Kidney epithelial cell (primary cell): ENCODE data around the gene ANAPC7. TPM values are rescaled to one million over a fixed set of nuclear protein-coding genes. Genes with fewer than 3 reads are reported as not detected.

Source experiments
- DNase-seq: peaks from one replicate; pipeline ENCODE4 v3.0.0-alpha.2; 2010; ENCODE audit warnings: low read depth
- H3K27me3 ChIP-seq: 2 replicates; pipeline ENCODE4 v1.6.0; 2011; ENCODE audit warnings: low read length; ENCODE audit not compliant: control insufficient read depth, insufficient read depth
- H3K36me3 ChIP-seq: 2 replicates; pipeline ENCODE4 v1.5.1; 2011; ENCODE audit warnings: low read length; ENCODE audit not compliant: control insufficient read depth, insufficient read depth
- H3K4me3 ChIP-seq: 2 replicates; pipeline ENCODE4 v1.5.1; 2011; ENCODE audit warnings: low read depth, mild to moderate bottlenecking, control low read depth, low read length
- total RNA-seq: library from RNA; depleted of rRNA; stranded (reverse); fragments of >200 nt; gene quantifications from 2 replicates; pipeline ENCODE4 v1.2.3, GENCODE V29; 2015
- TF ChIP-seq, protein P1 (sequence below): IDR thresholded peaks from 2 replicates; pipeline ENCODE4 v1.5.1; 2011; ENCODE audit warnings: mild to moderate bottlenecking, moderate library complexity, low read length, control low read depth, inconsistent platforms; ENCODE audit not compliant: insufficient read depth, poor library complexity, severe bottlenecking

ANAPC7 gene
- total RNA-seq, 1 donor from 2014 or later: 51.3 TPM

DNA sequence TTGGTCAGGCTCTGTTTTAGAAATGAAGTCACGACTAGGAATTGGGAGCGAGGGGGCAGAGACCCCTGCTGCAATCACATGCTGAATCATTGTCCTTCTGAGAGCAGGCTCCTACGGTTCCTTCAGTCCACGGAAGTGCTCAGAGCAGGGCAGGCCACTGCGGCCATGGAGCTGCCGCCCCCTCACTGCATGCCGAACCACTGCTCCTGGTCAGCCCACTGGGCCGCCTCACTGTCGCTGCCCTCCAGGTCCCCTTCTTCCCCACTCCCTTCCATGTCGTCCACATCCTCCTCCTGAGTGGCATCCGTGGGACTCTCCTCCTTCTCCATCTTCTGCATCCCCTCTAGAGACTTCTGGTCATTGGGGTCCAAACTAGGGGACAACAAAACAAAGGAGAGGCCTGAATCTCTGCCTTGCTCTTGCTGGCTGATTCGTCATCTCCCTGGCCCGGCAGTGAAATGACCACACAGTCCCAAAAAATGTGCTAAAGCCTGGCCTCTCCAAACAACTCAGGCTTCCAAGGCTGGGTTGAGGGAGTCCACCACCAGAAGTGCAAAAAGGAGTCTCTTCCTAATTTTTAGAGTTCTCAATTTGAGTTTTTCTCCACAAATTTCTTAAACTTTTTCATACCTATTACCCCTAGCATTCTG is 29.4 kb downstream of the ANAPC7 start:
- Histone ChIP-seq H3K27me3 (no peaks in the 10 kb centered on the region), H3K4me3 (no peak overlapping the region), H3K36me3 (peaks cover 3% of the 10 kb centered on the region)
- no peak for DNase-seq
- TF ChIP-seq, protein P1, sequence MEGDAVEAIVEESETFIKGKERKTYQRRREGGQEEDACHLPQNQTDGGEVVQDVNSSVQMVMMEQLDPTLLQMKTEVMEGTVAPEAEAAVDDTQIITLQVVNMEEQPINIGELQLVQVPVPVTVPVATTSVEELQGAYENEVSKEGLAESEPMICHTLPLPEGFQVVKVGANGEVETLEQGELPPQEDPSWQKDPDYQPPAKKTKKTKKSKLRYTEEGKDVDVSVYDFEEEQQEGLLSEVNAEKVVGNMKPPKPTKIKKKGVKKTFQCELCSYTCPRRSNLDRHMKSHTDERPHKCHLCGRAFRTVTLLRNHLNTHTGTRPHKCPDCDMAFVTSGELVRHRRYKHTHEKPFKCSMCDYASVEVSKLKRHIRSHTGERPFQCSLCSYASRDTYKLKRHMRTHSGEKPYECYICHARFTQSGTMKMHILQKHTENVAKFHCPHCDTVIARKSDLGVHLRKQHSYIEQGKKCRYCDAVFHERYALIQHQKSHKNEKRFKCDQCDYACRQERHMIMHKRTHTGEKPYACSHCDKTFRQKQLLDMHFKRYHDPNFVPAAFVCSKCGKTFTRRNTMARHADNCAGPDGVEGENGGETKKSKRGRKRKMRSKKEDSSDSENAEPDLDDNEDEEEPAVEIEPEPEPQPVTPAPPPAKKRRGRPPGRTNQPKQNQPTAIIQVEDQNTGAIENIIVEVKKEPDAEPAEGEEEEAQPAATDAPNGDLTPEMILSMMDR: no peak

DNA sequence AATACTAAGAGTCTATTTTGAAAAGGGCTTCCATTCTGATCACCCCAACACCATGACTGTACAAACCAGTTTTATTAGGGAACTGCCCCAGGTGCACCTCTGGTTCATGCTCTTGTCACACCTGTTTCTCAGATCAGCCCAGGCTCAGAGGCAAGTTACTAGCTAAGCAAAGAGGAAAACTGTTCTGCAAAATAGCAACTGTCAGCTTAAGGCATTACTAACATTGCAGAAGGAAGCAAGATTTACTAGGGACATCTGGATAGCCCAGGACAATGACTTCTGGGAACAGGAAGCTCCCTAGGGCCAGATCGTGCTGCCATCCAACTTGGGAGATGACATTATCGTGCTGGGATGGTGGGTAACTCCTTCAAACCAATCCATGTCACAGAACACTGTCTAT is 30.1 kb downstream of the ANAPC7 start:
- H3K27me3 ChIP-seq: no peaks in the 10 kb centered on the region
- no peak overlapping the region for H3K4me3 ChIP-seq
- TF ChIP-seq, protein P1: no peak
- no peak for DNase-seq
- peaks cover 3% of the 10 kb centered on the region for H3K36me3 ChIP-seq

DNA sequence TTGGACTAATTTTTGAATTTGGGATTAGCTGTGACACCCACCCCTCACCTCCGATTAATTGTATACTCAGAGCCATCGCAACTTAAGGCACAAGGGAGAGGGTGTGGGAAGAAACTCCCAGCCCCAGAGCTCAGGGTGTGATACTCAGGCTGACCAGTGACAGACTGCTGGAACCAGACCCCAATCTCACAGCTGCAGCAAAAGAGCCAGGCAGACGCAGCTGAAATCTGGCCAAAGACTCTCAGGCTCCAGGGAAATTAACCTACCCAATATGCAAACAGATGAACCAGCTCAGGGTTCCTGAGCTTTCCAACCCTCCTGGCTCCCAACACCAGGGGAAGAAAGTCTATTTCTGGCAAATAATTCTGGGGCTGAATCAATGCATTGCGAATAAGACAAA is 30.5 kb downstream of the ANAPC7 start:
- Histone ChIP-seq H3K27me3 (no peaks in the 10 kb centered on the region), H3K4me3 (no peak overlapping the region), H3K36me3 (peaks cover 3% of the 10 kb centered on the region)
- TF ChIP-seq, protein P1: no peak
- no peak for DNase-seq

DNA sequence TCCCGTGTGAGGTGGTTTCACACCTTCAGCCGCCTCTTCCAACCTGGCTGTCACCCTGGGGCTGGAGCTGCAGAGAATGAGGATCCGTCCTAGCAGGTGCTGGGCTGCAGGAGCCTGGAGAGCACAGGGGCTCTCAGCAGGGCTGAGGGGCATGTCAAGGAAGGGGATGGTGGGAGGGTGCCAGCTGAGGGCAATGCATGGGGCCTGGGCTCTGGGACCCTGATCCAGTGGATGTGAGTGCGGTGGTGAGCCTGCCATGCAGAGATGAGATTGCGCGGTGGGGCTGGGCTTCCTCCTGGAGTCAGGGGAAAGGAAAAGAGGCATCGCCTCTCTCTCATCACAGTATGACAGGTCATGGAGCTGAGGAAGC is 31.5 kb downstream of the ANAPC7 start:
- TF ChIP-seq, protein P1: no peak
- no peaks in the 10 kb centered on the region for H3K27me3 ChIP-seq
- H3K4me3 ChIP-seq: no peak overlapping the region
- H3K36me3 ChIP-seq: peaks cover 2% of the 10 kb centered on the region
- DNase-seq: no peak

DNA sequence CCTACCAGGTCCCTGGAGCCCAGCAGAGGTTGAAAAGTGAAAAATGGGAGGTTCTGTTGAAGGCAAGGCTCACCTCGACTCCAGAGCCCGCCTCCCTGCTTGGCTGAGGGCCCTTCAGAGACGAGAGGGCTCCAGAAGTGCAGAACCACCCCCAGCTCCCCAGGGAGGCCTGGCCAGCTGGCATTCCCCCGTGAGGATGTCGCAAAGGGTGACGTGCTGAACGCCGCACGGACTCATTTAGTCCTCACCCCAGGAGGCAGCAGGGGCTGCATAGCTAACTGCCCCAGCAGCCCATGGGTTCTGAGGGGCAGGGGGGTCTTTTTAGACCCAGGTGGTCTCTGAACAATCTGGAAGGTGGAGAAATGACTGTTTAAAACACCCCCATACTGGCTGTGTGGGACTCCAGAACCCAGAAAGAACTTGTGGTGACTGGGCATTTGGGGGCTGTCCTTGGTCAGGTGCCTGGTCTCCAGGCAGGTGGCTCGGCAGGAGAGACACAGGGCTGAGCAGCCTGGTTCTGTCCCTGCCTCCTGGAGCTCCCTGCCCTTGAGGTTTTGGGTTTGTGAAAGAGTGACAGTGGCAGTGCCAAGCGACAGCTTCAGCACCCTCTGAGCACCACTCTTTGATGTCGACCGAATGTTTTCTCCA is 32.0 kb downstream of the ANAPC7 start:
- H3K36me3 ChIP-seq: peaks cover 2% of the 10 kb centered on the region
- H3K4me3 ChIP-seq: no peak overlapping the region
- TF ChIP-seq, protein P1: no peak
- DNase-seq: no peak
- no peaks in the 10 kb centered on the region for H3K27me3 ChIP-seq
